Progenitor cell of endocrine pancreas (in vitro differentiated cells): ENCODE data around the gene SUMO3. TPM values are rescaled to one million over a fixed set of nuclear protein-coding genes. Genes with fewer than 3 reads are reported as not detected.
A peak's percentile ranks its signal among the peaks of the same experiment; 100 is the strongest.

Experiments used
- DNase-seq: peaks from one replicate; pipeline ENCODE4 v3.0.0; 2021; ENCODE audit warnings: low spot score; ENCODE audit not compliant: unreplicated experiment
- H3K27ac Mint-ChIP-seq: 2 replicates; pipeline ENCODE4 v1.8.0; 2021; ENCODE audit warnings: mild to moderate bottlenecking, moderate library complexity, mixed read lengths
- H3K27me3 Mint-ChIP-seq: 2 replicates; pipeline ENCODE4 v1.8.0; 2021; ENCODE audit warnings: mixed read lengths
- H3K36me3 Mint-ChIP-seq: 2 replicates; pipeline ENCODE4 v1.8.0; 2022; ENCODE audit warnings: mixed read lengths; ENCODE audit not compliant: insufficient read depth
- H3K4me1 Mint-ChIP-seq: 2 replicates; pipeline ENCODE4 v1.8.0; 2021; ENCODE audit warnings: low read depth, mixed read lengths
- H3K4me3 Mint-ChIP-seq: 2 replicates; pipeline ENCODE4 v1.8.0; 2021; ENCODE audit warnings: low read depth, mild to moderate bottlenecking, moderate library complexity, mixed read lengths
- H3K9me3 Mint-ChIP-seq: 2 replicates; pipeline ENCODE4 v1.8.0; 2021; ENCODE audit warnings: low read depth, mixed read lengths
- CTCF ChIP-seq: fragments of 200-600 bp; sonication (generic); IDR thresholded peaks from one replicate; pipeline ENCODE4 v1.5.0; 2021; ENCODE audit warnings: antibody characterized with exemption, mild to moderate bottlenecking; ENCODE audit not compliant: unreplicated experiment
- total RNA-seq: library from RNA; stranded (reverse); gene quantifications from 2 replicates; pipeline ENCODE4 v1.2.1, GENCODE V29; 2021

Gene SUMO3
- total RNA-seq, 1 donor from 2014 or later = 65.0 TPM

GRCh38 chr21:44759628-44760285, 58.1 kb downstream of the SUMO3 start:
- H3K27ac Mint-ChIP-seq = no peak overlapping the region
- H3K4me1 Mint-ChIP-seq = peaks cover 2% of the 10 kb centered on the region
- peaks cover 8% of the 10 kb centered on the region for H3K27me3 Mint-ChIP-seq
- H3K36me3 Mint-ChIP-seq = no peaks in the 10 kb centered on the region
- DNase-seq = no peak
- no peak for TF ChIP-seq CTCF
- peaks cover 4% of the 10 kb centered on the region for H3K9me3 Mint-ChIP-seq
- H3K4me3 Mint-ChIP-seq = no peak overlapping the region

DNA sequence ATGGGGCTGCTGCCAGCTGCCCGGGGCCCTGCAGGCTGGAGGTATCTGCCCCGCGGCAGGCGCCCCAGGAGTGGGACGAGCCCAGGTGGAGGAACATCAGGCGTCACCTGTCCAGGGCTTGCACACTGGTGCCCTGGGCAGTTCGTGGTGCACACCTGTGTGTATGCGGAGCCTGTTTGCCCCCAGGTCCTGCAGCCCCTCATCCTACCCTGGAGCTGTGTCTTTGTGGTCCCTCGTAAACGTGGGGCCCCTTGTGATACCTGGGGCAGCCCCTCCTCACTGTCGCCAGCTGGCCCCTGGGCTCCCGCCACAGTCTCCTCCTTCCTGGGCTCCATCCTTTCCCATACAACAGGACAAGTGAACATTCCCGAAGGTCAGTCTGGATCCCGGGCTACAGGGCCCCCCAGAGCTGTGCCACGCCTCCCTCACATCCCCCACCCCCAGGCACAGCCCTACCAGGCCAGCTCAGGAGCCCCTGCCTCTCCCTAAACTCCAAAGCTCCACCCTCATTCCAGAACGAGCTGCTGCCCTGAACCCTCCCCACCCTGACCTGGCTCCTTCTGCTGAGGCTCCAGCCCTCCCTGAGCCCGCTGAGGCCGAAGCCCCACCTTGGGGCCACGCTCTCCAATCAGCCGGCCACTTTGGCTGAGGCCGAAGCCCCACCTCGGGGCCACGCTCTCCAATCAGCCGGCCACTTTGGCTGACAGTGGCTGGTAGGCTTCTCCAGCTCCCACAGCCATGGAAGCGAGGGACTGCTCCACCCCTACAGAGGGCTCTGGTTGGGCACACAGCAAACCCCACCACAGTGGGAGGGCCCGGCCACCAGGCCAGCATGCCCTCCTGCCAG, 58.9 kb downstream of the SUMO3 start:
- Mint-ChIP-seq H3K27ac (no peak overlapping the region), H3K9me3 (peaks cover 5% of the 10 kb centered on the region), H3K4me3 (no peak overlapping the region), H3K36me3 (no peaks in the 10 kb centered on the region), H3K27me3 (peaks cover 8% of the 10 kb centered on the region), H3K4me1 (peaks cover 2% of the 10 kb centered on the region)
- no peak for DNase-seq
- no peak for TF ChIP-seq CTCF

DNA sequence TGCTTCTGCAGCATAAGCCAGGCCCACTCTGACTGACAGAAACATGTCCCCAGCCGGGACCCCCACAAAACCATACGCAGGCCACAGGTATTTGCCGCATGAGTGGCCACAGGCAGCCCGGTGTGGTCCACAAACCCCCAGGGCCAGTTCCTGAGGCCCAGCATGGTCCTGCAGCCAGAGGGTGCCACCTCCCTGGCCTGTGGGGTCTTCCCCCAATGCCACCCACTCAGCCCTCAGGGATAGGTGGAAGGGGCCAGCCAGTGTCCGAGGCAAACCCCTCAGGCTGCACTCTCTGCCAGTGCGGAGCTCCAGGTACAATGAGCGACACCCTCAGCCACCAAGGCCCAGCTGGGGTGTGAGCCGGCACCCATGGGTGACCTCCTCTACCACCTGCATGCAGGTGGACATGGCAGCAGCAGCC, 59.7 kb downstream of the SUMO3 start:
- Mint-ChIP-seq H3K27me3 (peaks cover 12% of the 10 kb centered on the region), H3K4me1 (peaks cover 2% of the 10 kb centered on the region), H3K4me3 (no peak overlapping the region), H3K27ac (no peak overlapping the region), H3K36me3 (no peaks in the 10 kb centered on the region), H3K9me3 (peaks cover 5% of the 10 kb centered on the region)
- peak; percentile 8 for DNase-seq
- TF ChIP-seq CTCF = no peak

DNA sequence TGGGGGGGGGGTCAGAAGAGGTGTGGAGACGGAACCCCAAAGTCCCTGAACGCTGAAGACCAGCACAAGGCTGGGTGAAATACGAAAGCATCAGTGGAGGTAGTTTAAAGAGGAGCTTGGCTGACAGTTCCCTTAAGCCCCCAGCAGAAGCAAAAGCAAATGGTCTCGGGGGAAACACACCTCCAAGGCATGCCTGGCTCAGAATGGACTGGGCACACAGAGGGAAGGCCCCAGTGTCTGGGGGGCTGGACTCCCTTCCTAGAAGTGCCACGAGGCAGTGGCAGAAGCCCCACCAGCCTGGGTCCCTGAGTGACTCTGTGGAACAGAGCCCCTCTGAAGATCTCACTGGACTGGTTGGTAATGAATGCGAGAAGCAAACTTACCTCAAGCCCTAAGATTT, 60.1 kb downstream of the SUMO3 start:
- no peak overlapping the region for H3K4me3 Mint-ChIP-seq
- H3K9me3 Mint-ChIP-seq = peaks cover 5% of the 10 kb centered on the region
- peaks cover 12% of the 10 kb centered on the region for H3K27me3 Mint-ChIP-seq
- no peak overlapping the region for H3K27ac Mint-ChIP-seq
- no peak for TF ChIP-seq CTCF
- DNase-seq = no peak
- peaks cover 2% of the 10 kb centered on the region for H3K4me1 Mint-ChIP-seq
- H3K36me3 Mint-ChIP-seq = no peaks in the 10 kb centered on the region

GRCh38 chr21:44756423-44757185, 61.3 kb downstream of the SUMO3 start:
- Mint-ChIP-seq H3K27me3 (peaks cover 14% of the 10 kb centered on the region), H3K9me3 (peaks cover 5% of the 10 kb centered on the region), H3K4me3 (no peak overlapping the region), H3K4me1 (peaks cover 2% of the 10 kb centered on the region), H3K36me3 (no peaks in the 10 kb centered on the region), H3K27ac (no peak overlapping the region)
- DNase-seq = no peak
- no peak for TF ChIP-seq CTCF
